Lung (tissue), 12 donors: ENCODE data around the gene ABCC5. TPM values are rescaled to one million over a fixed set of nuclear protein-coding genes. Genes with fewer than 3 reads are reported as not detected.
"Not testable (repeated sequence)": the region's sequence is repeated elsewhere in the genome, so short reads cannot be mapped to it uniquely, and the experiment has no call there.

ENCODE experiments used
- ATAC-seq: fragments of 200-7000 bp; cut with Tn5 transposase; one replicate; pipeline ENCODE4 v1.9.1; 2020; ENCODE audit warnings: moderate number of reproducible peaks; ENCODE audit not compliant: insufficient read depth, low FRiP score
- DNase-seq, 3 donors: peaks; one replicate each; pipeline ENCODE4 v3.0.0-alpha.2; 2013 to 2017
- H3K27ac ChIP-seq, 2 donors: one replicate each; pipeline ENCODE4 v1.5.1; 2013; ENCODE audit warnings: mild to moderate bottlenecking in 2 of 2, moderate library complexity in 2 of 2, control low read depth in 1 of 2, inconsistent platforms in 1 of 2, low read depth in 1 of 2, low read length in 1 of 2
- H3K27me3 ChIP-seq, 3 donors: one replicate each; pipeline ENCODE4 v1.5.1; 2013; ENCODE audit warnings: low read length in 2 of 3; ENCODE audit not compliant: control insufficient read depth in 3 of 3, insufficient read depth in 3 of 3
- H3K36me3 ChIP-seq, 4 donors: one replicate each; pipeline ENCODE4 v1.5.1; 2013; ENCODE audit warnings: low read length in 4 of 4, mild to moderate bottlenecking in 1 of 4, moderate library complexity in 1 of 4; ENCODE audit not compliant: control insufficient read depth in 4 of 4, insufficient read depth in 4 of 4
- H3K4me1 ChIP-seq, 5 donors: one replicate each; pipeline ENCODE4 v1.5.1; 2013; ENCODE audit warnings: low read length in 5 of 5, mild to moderate bottlenecking in 2 of 5, moderate library complexity in 1 of 5; ENCODE audit not compliant: control insufficient read depth in 5 of 5, insufficient read depth in 5 of 5
- H3K4me3 ChIP-seq: one replicate; pipeline ENCODE4 v1.5.1; 2013; ENCODE audit warnings: mild to moderate bottlenecking, control low read depth, moderate library complexity
- H3K9ac ChIP-seq, 2 donors: one replicate each; pipeline ENCODE4 v1.5.1; 2013; ENCODE audit warnings: low read length in 2 of 2, control low read depth in 1 of 2; ENCODE audit not compliant: insufficient read depth in 1 of 2
- H3K9me3 ChIP-seq, 4 donors: one replicate each; pipeline ENCODE4 v1.5.1; 2013; ENCODE audit warnings: low read length in 3 of 4, mild to moderate bottlenecking in 1 of 4, moderate library complexity in 1 of 4; ENCODE audit not compliant: control insufficient read depth in 4 of 4, insufficient read depth in 3 of 4
- CTCF ChIP-seq: IDR thresholded peaks from 2 replicates; pipeline ENCODE4 v1.5.1; 2012; ENCODE audit warnings: mild to moderate bottlenecking; ENCODE audit errors: control extremely low read depth, extremely low read depth
- WGBS, 2 donors: extraction: QIAGEN DNeasy Blood & Tissue Kit; methylation state at CpG; one replicate each; pipeline ENCODE4 v1.1.7; 2013; 5-methylcytosine and 5-hydroxymethylcytosine counted together
- polyA plus RNA-seq, 2 donors: library from polyadenylated mRNA; stranded (reverse); fragments of 200-250 nt; gene quantifications; one replicate each; pipeline ENCODE4 v1.2.1, GENCODE V29; 2013
- total RNA-seq, 2 donors: library from RNA; depleted of rRNA in 1 of 2; stranded (reverse); fragments of >200 nt in 1 of 2; gene quantifications; one replicate each; pipeline ENCODE4 v1.2.1, GENCODE V29; 2014 to 2021
- donor health status: control.
- donor health status: control.
- donor health status: Bipolar disorder and iron deficiency.
- donor health status: healthy.
- donor health status: DM: yes; HTN: yes; CAD: no.

The ABCC5 gene
- total and polyA plus RNA-seq, 4 donors = 12.1 to 78.1 (median 21.0) TPM

- DNase-seq = no peak
These were observed 20.1 kb upstream of the ABCC5 start for GRCh38 chr3:184037816-184038215.

GRCh38 chr3:184031187-184031792, 13.6 kb upstream of the ABCC5 start, which contains the start of gene HTR3D:
Gene HTR3D (plus strand): TSS chr3:184031742. CDS start chr3:184031742, 0 bp downstream.
- WGBS, 2 donors = 58 to 63% methylated on average over 4 of the region's 4 CpGs

More at GRCh38 chr3:184037816-184038215, 20.1 kb upstream of the ABCC5 start:
- H3K36me3 ChIP-seq = no peaks in the 10 kb centered on the region
- H3K9ac ChIP-seq = no peak overlapping the region
- WGBS, 2 donors = 75 to 86% methylated on average over 7 of the region's 7 CpGs
- ATAC-seq = no peak
- H3K4me1 ChIP-seq = no peaks in the 10 kb centered on the region
- H3K4me3 ChIP-seq = no peak overlapping the region
- no peak for TF ChIP-seq CTCF
- H3K27ac ChIP-seq = no peak overlapping the region
- no peaks in the 10 kb centered on the region for H3K27me3 ChIP-seq
- H3K9me3 ChIP-seq = no peaks in the 10 kb centered on the region

GRCh38 chr3:184030536-184030935, 12.9 kb upstream of the ABCC5 start:
- H3K4me3 ChIP-seq = no peak overlapping the region
- WGBS, 2 donors = 78 to 85% methylated on average over 3 of the region's 3 CpGs
- H3K27ac ChIP-seq = no peak overlapping the region
- DNase-seq (no peak), ATAC-seq (no peak)
- H3K9me3 ChIP-seq = no peaks in the 10 kb centered on the region
- H3K27me3 ChIP-seq = no peaks in the 10 kb centered on the region
- no peak overlapping the region for H3K9ac ChIP-seq
- no peaks in the 10 kb centered on the region for H3K36me3 ChIP-seq
- TF ChIP-seq CTCF = no peak
- no peaks in the 10 kb centered on the region for H3K4me1 ChIP-seq

More at GRCh38 chr3:184031187-184031792, 13.6 kb upstream of the ABCC5 start, which contains the start of gene HTR3D:
- no peak for ATAC-seq
- no peaks in the 10 kb centered on the region for H3K36me3 ChIP-seq
- no peak for DNase-seq
- no peaks in the 10 kb centered on the region for H3K9me3 ChIP-seq
- no peak for TF ChIP-seq CTCF
- no peak within 1 kb of the TSS for H3K9ac ChIP-seq
- no peaks in the 10 kb centered on the region for H3K27me3 ChIP-seq
- no peaks in the 10 kb centered on the region for H3K4me1 ChIP-seq
- H3K27ac ChIP-seq = no peak within 1 kb of the TSS
- H3K4me3 ChIP-seq = no peak within 1 kb of the TSS

GRCh38 chr3:184029443-184029842, 11.8 kb upstream of the ABCC5 start:
- Histone ChIP-seq H3K9ac (no peak overlapping the region), H3K27me3 (no peaks in the 10 kb centered on the region), H3K36me3 (no peaks in the 10 kb centered on the region), H3K27ac (no peak overlapping the region), H3K9me3 (no peaks in the 10 kb centered on the region), H3K4me1 (no peaks in the 10 kb centered on the region), H3K4me3 (no peak overlapping the region)
- WGBS, 2 donors = 83 to 84% methylated on average over 2 of the region's 2 CpGs
- ATAC-seq (no peak), DNase-seq (no peak)
- TF ChIP-seq CTCF = no peak

- not testable (repeated sequence) for H3K4me3 ChIP-seq, H3K36me3 ChIP-seq, H3K4me1 ChIP-seq, H3K9me3 ChIP-seq, H3K9ac ChIP-seq, DNase-seq, H3K27me3 ChIP-seq, H3K27ac ChIP-seq, ATAC-seq
- WGBS, 2 donors = 87 to 90% methylated on average over 1 of the region's 1 CpG
These were observed 10.7 kb upstream of the ABCC5 start for GRCh38 chr3:184028275-184028890.
